Mesothelial cell of epicardium (in vitro differentiated cells): ENCODE data around the gene ARHGEF11. TPM values are rescaled to one million over a fixed set of nuclear protein-coding genes. Genes with fewer than 3 reads are reported as not detected.

Experiments
- DNase-seq, 2 experiments: peaks; one replicate each; pipeline ENCODE4 v3.0.0; 2021; ENCODE audit warnings: low spot score in 2 of 2; ENCODE audit not compliant: unreplicated experiment in 2 of 2
- H3K27ac Mint-ChIP-seq: 2 replicates; pipeline ENCODE4 v1.8.0; 2021; ENCODE audit warnings: mixed read lengths
- H3K27me3 Mint-ChIP-seq: 2 replicates; pipeline ENCODE4 v1.8.0; 2021; ENCODE audit warnings: low read depth, mixed read lengths
- H3K36me3 Mint-ChIP-seq: 2 replicates; pipeline ENCODE4 v1.8.0; 2021; ENCODE audit warnings: mixed read lengths
- H3K4me1 Mint-ChIP-seq: 2 replicates; pipeline ENCODE4 v1.8.0; 2021; ENCODE audit warnings: mixed read lengths
- H3K4me3 Mint-ChIP-seq: 2 replicates; pipeline ENCODE4 v1.8.0; 2021; ENCODE audit warnings: mild to moderate bottlenecking, moderate library complexity, mixed read lengths
- H3K9me3 Mint-ChIP-seq: 2 replicates; pipeline ENCODE4 v1.8.0; 2021; ENCODE audit warnings: mixed read lengths
- total RNA-seq: library from RNA; stranded (reverse); gene quantifications from 3 replicates; pipeline ENCODE4 v1.2.1, GENCODE V29; 2021
- TF ChIP-seq, protein P1 (sequence below): fragments of 200-600 bp; sonication (generic); IDR thresholded peaks from one replicate; pipeline ENCODE4 v1.5.0; 2021; ENCODE audit warnings: antibody characterized with exemption; ENCODE audit not compliant: unreplicated experiment

The ARHGEF11 gene
- total RNA-seq, 1 donor from 2014 or later: 52.5 TPM

DNA sequence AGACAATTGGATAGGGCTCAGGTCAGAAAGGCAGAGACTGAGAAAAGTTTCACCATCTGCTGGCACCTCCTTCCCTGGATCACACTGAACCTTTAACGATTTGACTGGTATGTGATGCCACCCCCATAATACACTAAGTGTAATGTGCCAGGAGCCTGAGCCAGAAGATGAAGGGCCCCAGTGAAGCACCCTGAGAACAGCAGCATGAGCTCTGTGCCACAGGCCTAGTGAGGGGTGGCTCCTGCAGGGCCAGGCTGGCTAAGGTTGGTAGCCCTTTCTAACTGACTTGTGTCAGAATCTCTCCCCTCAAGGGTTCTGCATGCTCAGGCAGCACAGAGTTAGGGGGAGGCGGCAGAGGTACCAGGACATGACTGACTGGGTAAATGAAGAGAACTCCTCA lies 38.9 kb downstream of the ARHGEF11 start:
- Mint-ChIP-seq H3K4me1 (peaks cover 18% of the 10 kb centered on the region), H3K36me3 (no peaks in the 10 kb centered on the region), H3K27me3 (no peaks in the 10 kb centered on the region), H3K9me3 (peaks cover 4% of the 10 kb centered on the region), H3K4me3 (no peak overlapping the region), H3K27ac (no peak overlapping the region)
- DNase-seq: no peak
- TF ChIP-seq, protein P1, sequence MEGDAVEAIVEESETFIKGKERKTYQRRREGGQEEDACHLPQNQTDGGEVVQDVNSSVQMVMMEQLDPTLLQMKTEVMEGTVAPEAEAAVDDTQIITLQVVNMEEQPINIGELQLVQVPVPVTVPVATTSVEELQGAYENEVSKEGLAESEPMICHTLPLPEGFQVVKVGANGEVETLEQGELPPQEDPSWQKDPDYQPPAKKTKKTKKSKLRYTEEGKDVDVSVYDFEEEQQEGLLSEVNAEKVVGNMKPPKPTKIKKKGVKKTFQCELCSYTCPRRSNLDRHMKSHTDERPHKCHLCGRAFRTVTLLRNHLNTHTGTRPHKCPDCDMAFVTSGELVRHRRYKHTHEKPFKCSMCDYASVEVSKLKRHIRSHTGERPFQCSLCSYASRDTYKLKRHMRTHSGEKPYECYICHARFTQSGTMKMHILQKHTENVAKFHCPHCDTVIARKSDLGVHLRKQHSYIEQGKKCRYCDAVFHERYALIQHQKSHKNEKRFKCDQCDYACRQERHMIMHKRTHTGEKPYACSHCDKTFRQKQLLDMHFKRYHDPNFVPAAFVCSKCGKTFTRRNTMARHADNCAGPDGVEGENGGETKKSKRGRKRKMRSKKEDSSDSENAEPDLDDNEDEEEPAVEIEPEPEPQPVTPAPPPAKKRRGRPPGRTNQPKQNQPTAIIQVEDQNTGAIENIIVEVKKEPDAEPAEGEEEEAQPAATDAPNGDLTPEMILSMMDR: no peak

DNA sequence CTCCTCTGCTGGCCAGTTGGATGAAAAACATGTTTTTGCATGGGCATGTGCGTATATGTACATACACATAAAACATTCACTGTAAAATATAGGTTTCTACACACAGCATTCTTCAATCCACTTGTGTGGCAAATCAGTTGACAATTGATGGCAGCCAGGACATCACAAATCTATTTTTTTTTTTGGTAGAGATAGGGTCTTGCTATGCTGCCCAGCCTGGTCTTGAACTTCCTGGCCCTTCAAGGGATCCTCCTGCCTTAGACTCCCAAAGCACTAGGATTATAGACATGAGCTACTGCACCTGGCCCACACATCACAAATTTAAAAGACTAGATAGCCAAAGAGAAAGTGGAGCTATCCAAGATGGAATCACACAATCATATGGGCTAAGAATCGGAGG lies 39.6 kb downstream of the ARHGEF11 start:
- Mint-ChIP-seq H3K27me3 (no peaks in the 10 kb centered on the region), H3K4me3 (no peak overlapping the region), H3K9me3 (no peaks in the 10 kb centered on the region), H3K36me3 (no peaks in the 10 kb centered on the region), H3K27ac (no peak overlapping the region), H3K4me1 (peaks cover 19% of the 10 kb centered on the region)
- no peak for DNase-seq
- TF ChIP-seq, protein P1: no peak

DNA sequence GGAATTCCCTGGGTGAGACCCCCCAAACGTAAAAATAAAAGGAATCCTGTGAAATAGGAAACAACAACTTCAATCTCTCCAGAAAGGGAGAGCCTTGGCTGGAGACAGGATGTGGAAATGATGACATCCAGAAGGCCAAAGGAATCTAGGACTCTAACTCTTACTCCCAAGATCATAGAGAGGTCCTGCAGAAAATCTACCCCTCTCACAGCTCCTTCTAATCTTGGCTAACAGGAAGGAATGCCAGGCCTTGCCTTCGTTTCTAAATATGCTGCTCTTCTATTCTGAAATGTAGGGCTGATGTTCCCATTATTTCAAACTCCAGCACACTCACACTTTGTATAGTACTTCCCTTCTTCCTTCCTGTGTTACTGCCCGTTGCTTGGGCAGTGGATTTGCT lies 40.7 kb downstream of the ARHGEF11 start:
- H3K36me3 Mint-ChIP-seq: no peaks in the 10 kb centered on the region
- peak overlapping the region; percentile 29 for H3K27ac Mint-ChIP-seq
- no peak overlapping the region for H3K4me3 Mint-ChIP-seq
- H3K4me1 Mint-ChIP-seq: peaks cover 25% of the 10 kb centered on the region
- TF ChIP-seq, protein P1: no peak
- H3K9me3 Mint-ChIP-seq: no peaks in the 10 kb centered on the region
- no peak for DNase-seq
- no peaks in the 10 kb centered on the region for H3K27me3 Mint-ChIP-seq

DNA sequence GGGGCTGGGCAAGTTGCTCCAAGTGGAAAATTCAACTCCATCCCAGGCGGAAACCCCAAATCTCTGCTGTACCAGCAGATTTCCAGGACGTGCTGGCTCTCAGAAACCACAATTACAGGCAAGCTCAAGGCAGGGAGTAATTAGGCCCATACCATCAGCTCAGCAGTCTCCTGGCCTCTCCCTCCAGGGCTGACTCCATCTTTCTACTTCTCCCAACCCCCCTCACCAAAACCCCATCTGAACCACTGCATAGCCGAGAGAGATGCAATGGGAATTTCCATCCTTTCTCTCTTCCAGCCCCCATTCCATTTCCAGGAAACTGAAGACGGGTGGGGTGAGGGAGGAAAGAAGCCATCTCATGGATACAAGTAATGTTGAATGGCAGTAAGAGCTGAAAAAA lies 41.2 kb downstream of the ARHGEF11 start:
- TF ChIP-seq, protein P1: no peak
- no peak overlapping the region for H3K4me3 Mint-ChIP-seq
- no peaks in the 10 kb centered on the region for H3K9me3 Mint-ChIP-seq
- DNase-seq: no peak
- no peaks in the 10 kb centered on the region for H3K27me3 Mint-ChIP-seq
- peak overlapping the region; percentile 37 for H3K27ac Mint-ChIP-seq
- H3K4me1 Mint-ChIP-seq: peaks cover 30% of the 10 kb centered on the region
- no peaks in the 10 kb centered on the region for H3K36me3 Mint-ChIP-seq

DNA sequence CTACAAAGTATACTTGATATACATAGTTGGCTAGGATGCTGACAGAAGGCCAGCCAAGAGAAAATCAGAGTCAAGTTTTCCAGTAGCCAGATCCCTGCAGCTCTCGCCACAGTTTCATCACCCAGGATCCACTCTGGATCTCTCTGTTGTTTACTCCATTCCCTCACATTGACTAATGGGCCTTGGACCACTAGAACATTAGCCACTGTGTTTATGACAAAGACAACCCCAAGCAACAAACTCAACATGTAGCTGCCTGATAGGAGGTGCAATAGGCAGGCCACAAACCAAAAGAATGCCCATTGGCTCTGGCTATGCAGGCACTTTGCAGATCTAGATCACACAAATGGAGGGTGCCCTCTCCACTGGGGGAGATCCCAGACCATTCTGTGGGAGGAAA lies 44.2 kb downstream of the ARHGEF11 start:
- Mint-ChIP-seq H3K4me3 (no peak overlapping the region), H3K27me3 (no peaks in the 10 kb centered on the region), H3K9me3 (no peaks in the 10 kb centered on the region), H3K4me1 (peaks cover 38% of the 10 kb centered on the region), H3K27ac (no peak overlapping the region), H3K36me3 (no peaks in the 10 kb centered on the region)
- DNase-seq: no peak
- TF ChIP-seq, protein P1: no peak

DNA sequence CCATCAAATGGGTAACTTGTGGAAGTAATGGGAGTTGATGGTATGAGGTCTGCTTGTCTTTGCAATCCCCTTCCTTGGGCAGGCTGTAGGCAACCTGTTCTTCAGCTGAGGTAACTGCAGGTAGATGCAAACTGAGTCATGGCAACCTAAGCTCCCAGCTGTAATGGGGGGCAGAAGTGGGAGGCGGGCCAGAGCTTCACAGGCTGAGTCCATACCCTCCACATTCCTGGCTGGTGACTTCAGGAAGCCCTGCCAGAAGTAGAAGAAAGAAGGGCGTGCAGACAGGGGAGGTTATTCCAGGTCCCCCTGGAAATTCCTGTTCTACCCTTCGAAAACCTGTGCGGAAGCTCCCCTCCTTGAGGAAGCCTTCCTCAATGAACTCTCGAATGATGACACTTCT lies 44.9 kb downstream of the ARHGEF11 start:
- H3K36me3 Mint-ChIP-seq: no peaks in the 10 kb centered on the region
- H3K4me1 Mint-ChIP-seq: peaks cover 41% of the 10 kb centered on the region
- H3K27ac Mint-ChIP-seq: no peak overlapping the region
- DNase-seq: no peak
- no peaks in the 10 kb centered on the region for H3K27me3 Mint-ChIP-seq
- TF ChIP-seq, protein P1: no peak
- no peak overlapping the region for H3K4me3 Mint-ChIP-seq
- H3K9me3 Mint-ChIP-seq: no peaks in the 10 kb centered on the region
